Fibroblast of pulmonary artery (primary cell): ENCODE results near the gene ACIN1.

Experiments
- DNase-seq: peaks from one replicate; pipeline ENCODE4 v3.0.0-alpha.2; 2010; ENCODE audit warnings: low read depth
- H3K4me3 ChIP-seq: replicated peaks from 2 replicates; pipeline ENCODE4 v1.5.1; 2011; ENCODE audit warnings: low read depth, mild to moderate bottlenecking, control low read depth, low read length, moderate library complexity
- CTCF ChIP-seq: IDR thresholded peaks from 2 replicates; pipeline ENCODE4 v1.5.1; 2011; ENCODE audit warnings: mild to moderate bottlenecking, control low read depth, low read length, inconsistent platforms; ENCODE audit errors: missing control alignments

Gene ACIN1

GRCh38 chr14:23091294-23092225, 3.4 kb downstream of the ACIN1 start:
- DNase-seq = no peak
- no peak overlapping the region for H3K4me3 ChIP-seq
- TF ChIP-seq CTCF = no peak

GRCh38 chr14:23090254-23090636, 4.7 kb downstream of the ACIN1 start:
- no peak for TF ChIP-seq CTCF
- no peak overlapping the region for H3K4me3 ChIP-seq
- DNase-seq = no peak

- H3K4me3 ChIP-seq = no peak overlapping the region
- DNase-seq = no peak
- TF ChIP-seq CTCF = no peak
Observed at GRCh38 chr14:23089498-23090253, 5.3 kb downstream of the ACIN1 start.

GRCh38 chr14:23086565-23086964, 8.4 kb downstream of the ACIN1 start:
- TF ChIP-seq CTCF = no peak
- DNase-seq = no peak
- H3K4me3 ChIP-seq = no peak overlapping the region

- no peak for TF ChIP-seq CTCF
- DNase-seq = no peak
- H3K4me3 ChIP-seq = no peak overlapping the region
Observed at GRCh38 chr14:23085458-23085857, 9.5 kb downstream of the ACIN1 start.

- no peak for DNase-seq
- TF ChIP-seq CTCF = no peak
- no peak overlapping the region for H3K4me3 ChIP-seq
Observed at GRCh38 chr14:23080474-23080873, 14.5 kb downstream of the ACIN1 start.

GRCh38 chr14:23079716-23080115, 15.2 kb downstream of the ACIN1 start:
- no peak overlapping the region for H3K4me3 ChIP-seq
- TF ChIP-seq CTCF = no peak
- no peak for DNase-seq
